GM23338 (cell line): ENCODE measurements around the gene HRH2. TPM values are rescaled to one million over a fixed set of nuclear protein-coding genes. Genes with fewer than 3 reads are reported as not detected.

Experiments
- ATAC-seq: fragments of 200-7000 bp; cut with Tn5 transposase; 3 replicates; pipeline ENCODE4 v1.9.1; 2020
- DNase-seq: peaks from one replicate; pipeline ENCODE4 v3.0.0-alpha.2; 2015; ENCODE audit warnings: low spot score
- H2AFZ ChIP-seq: fragments of 200-600 bp; sonication (generic); 2 replicates; pipeline ENCODE4 v1.8.0; 2016; ENCODE audit warnings: antibody characterized with exemption, mild to moderate bottlenecking, moderate library complexity
- H3F3A ChIP-seq: fragments of 200-600 bp; sonication (generic); replicated peaks from 2 replicates; pipeline ENCODE4 v1.8.0; 2017; ENCODE audit warnings: antibody characterized with exemption, mixed run types, low read depth
- H3K27ac ChIP-seq: fragments of 200-600 bp; sonication (generic); 2 replicates; pipeline ENCODE4 v1.6.1; 2016; ENCODE audit warnings: low read depth
- H3K27me3 ChIP-seq: fragments of 200-600 bp; sonication (generic); 2 replicates; pipeline ENCODE4 v1.8.0; 2016; ENCODE audit warnings: mild to moderate bottlenecking, mixed run types, moderate library complexity; ENCODE audit not compliant: insufficient read depth
- H3K36me3 ChIP-seq: fragments of 200-600 bp; sonication (generic); 2 replicates; pipeline ENCODE4 v1.8.0; 2016; ENCODE audit warnings: mild to moderate bottlenecking; ENCODE audit not compliant: insufficient read depth
- H3K4me1 ChIP-seq: fragments of 200-600 bp; sonication (generic); 2 replicates; pipeline ENCODE4 v1.8.0; 2016; ENCODE audit warnings: mild to moderate bottlenecking, moderate library complexity; ENCODE audit not compliant: insufficient read depth
- H3K4me2 ChIP-seq: fragments of 200-600 bp; sonication (generic); 2 replicates; pipeline ENCODE4 v1.7.1; 2017; ENCODE audit warnings: mixed run types
- H3K4me3 ChIP-seq: fragments of 200-600 bp; sonication (generic); 2 replicates; pipeline ENCODE4 v1.6.1; 2016; ENCODE audit warnings: mixed run types
- H3K79me2 ChIP-seq: fragments of 200-600 bp; sonication (generic); replicated peaks from 2 replicates; pipeline ENCODE4 v1.8.0; 2017; ENCODE audit warnings: mild to moderate bottlenecking; ENCODE audit not compliant: insufficient read depth
- H3K9me2 ChIP-seq: fragments of 200-600 bp; sonication (generic); 2 replicates; pipeline ENCODE4 v1.8.0; 2017; ENCODE audit not compliant: insufficient read depth
- H4K20me1 ChIP-seq: fragments of 200-600 bp; sonication (generic); replicated peaks from 2 replicates; pipeline ENCODE4 v1.8.0; 2017; ENCODE audit warnings: mild to moderate bottlenecking; ENCODE audit not compliant: insufficient read depth
- H3K27ac Mint-ChIP-seq: 2 replicates; pipeline ENCODE4 v1.8.0; 2020; ENCODE audit warnings: inconsistent platforms, mild to moderate bottlenecking, moderate library complexity, mixed read lengths
- H3K27me3 Mint-ChIP-seq: 3 replicates; pipeline ENCODE4 v1.8.0; 2022; ENCODE audit warnings: low read depth, mild to moderate bottlenecking, moderate library complexity, mixed read lengths, inconsistent platforms; ENCODE audit not compliant: insufficient read depth, poor library complexity
- H3K36me3 Mint-ChIP-seq: 3 replicates; pipeline ENCODE4 v1.8.0; 2021; ENCODE audit warnings: low read depth, mild to moderate bottlenecking, inconsistent platforms, moderate library complexity, mixed read lengths
- H3K4me1 Mint-ChIP-seq: 3 replicates; pipeline ENCODE4 v1.8.0; 2020; ENCODE audit warnings: mild to moderate bottlenecking, inconsistent platforms, mixed read lengths
- H3K4me3 Mint-ChIP-seq: 3 replicates; pipeline ENCODE4 v1.8.0; 2021; ENCODE audit warnings: moderate library complexity, mild to moderate bottlenecking, inconsistent platforms, mixed read lengths
- H3K9me3 Mint-ChIP-seq: 3 replicates; pipeline ENCODE4 v1.8.0; 2020; ENCODE audit warnings: moderate library complexity, mild to moderate bottlenecking, inconsistent platforms, mixed read lengths
- CREB1 ChIP-seq: fragments of 250-450 bp; sonication (Bioruptor Pico); IDR thresholded peaks from 2 replicates; pipeline ENCODE4 v1.5.0; 2020; ENCODE audit warnings: low read depth, mild to moderate bottlenecking, moderate library complexity
- CTCF ChIP-seq, 2 experiments: fragments of 200-600 bp in 1 of 2; sonication (generic) in 1 of 2; conservative IDR thresholded peaks; 2 replicates each; pipeline versions ENCODE4 v1.5.1 to v1.6.1; 2016 to 2017; ENCODE audit warnings: antibody characterized with exemption in 2 of 2, low read depth in 2 of 2, mild to moderate bottlenecking in 2 of 2, moderate library complexity in 1 of 2
- ETS1 ChIP-seq: IDR thresholded peaks from 2 replicates; pipeline ENCODE4 v1.6.1; 2016; ENCODE audit warnings: antibody characterized with exemption
- EZH2 ChIP-seq: fragments of 200-600 bp; sonication (generic); IDR thresholded peaks from one replicate; pipeline ENCODE4 v1.8.0; 2017; ENCODE audit warnings: antibody characterized with exemption, mild to moderate bottlenecking, low read depth; ENCODE audit not compliant: unreplicated experiment
- EZH2phosphoT487 ChIP-seq: fragments of 200-600 bp; sonication (generic); IDR thresholded peaks from one replicate; pipeline ENCODE4 v1.8.1; 2018; ENCODE audit warnings: antibody characterized with exemption; ENCODE audit not compliant: unreplicated experiment
- JUNB ChIP-seq: IDR thresholded peaks from one replicate; pipeline ENCODE4 v1.6.1; 2016; ENCODE audit warnings: antibody characterized with exemption; ENCODE audit not compliant: unreplicated experiment
- NANOG ChIP-seq: IDR thresholded peaks from 2 replicates; pipeline ENCODE4 v1.6.1; 2016; ENCODE audit warnings: antibody characterized with exemption, borderline replicate concordance
- REST ChIP-seq: IDR thresholded peaks from one replicate; pipeline ENCODE4 v1.6.1; 2018; ENCODE audit warnings: antibody characterized with exemption; ENCODE audit not compliant: unreplicated experiment
- STAT1 ChIP-seq: IDR thresholded peaks from one replicate; pipeline ENCODE4 v1.6.1; 2016; ENCODE audit warnings: antibody characterized with exemption; ENCODE audit not compliant: unreplicated experiment
- ZNF114 ChIP-seq: fragments of 250-450 bp; sonication (Bioruptor Pico); IDR thresholded peaks from 2 replicates; pipeline ENCODE4 v1.5.0; 2020; ENCODE audit warnings: mild to moderate bottlenecking, moderate library complexity
- ZNF331 ChIP-seq: fragments of 250-450 bp; sonication (Bioruptor Pico); IDR thresholded peaks from 2 replicates; pipeline ENCODE4 v1.5.0; 2020; ENCODE audit warnings: low read depth, mild to moderate bottlenecking, moderate library complexity
- ZNF462 ChIP-seq: fragments of 250-450 bp; sonication (Bioruptor Pico); IDR thresholded peaks from 2 replicates; pipeline ENCODE4 v1.5.0; 2020; ENCODE audit warnings: mild to moderate bottlenecking, moderate library complexity
- polyA plus RNA-seq: library from polyadenylated mRNA; unstranded; fragments of >200 nt; fragmentation: Nextera tagmentation; extraction: Ambion mirVana; gene quantifications from 2 replicates; pipeline ENCODE4 v1.2.1, GENCODE V29; 2016
- total RNA-seq: library from RNA; depleted of rRNA; stranded (reverse); fragments of >200 nt; shearing (Covaris generic); gene quantifications from 2 replicates; pipeline ENCODE4 v1.2.3, GENCODE V29; 2014

Gene HRH2
- total and polyA plus RNA-seq, 2 experiments from 2014 or later = 6.8 to 7.0 TPM

- no peak for TF ChIP-seq EZH2
- TF ChIP-seq STAT1 = no peak
- TF ChIP-seq CREB1 (CRISPR knock-in tag) = no peak
- no peak for TF ChIP-seq NANOG
- TF ChIP-seq REST = no peak
- TF ChIP-seq ETS1 = no peak
- no peak for TF ChIP-seq JUNB
- no peak for TF ChIP-seq ZNF331 (CRISPR knock-in tag)
Observed at GRCh38 chr5:175681968-175682340, 24.1 kb downstream of the HRH2 start (continued).

- Mint-ChIP-seq H3K27me3 (peaks cover 3% of the 10 kb centered on the region), H3K9me3 (no peaks in the 10 kb centered on the region), H3K36me3 (peaks cover 15% of the 10 kb centered on the region), H3K4me3 (no peak overlapping the region), H3K27ac (no peak overlapping the region), H3K4me1 (peaks cover 23% of the 10 kb centered on the region)
- no peaks in the 10 kb centered on the region for H3K9me2 ChIP-seq
- no peaks in the 10 kb centered on the region for H3K36me3 ChIP-seq
- DNase-seq (no peak), ATAC-seq (no peak)
- H3K79me2 ChIP-seq = no peaks in the 10 kb centered on the region
- H3K4me1 ChIP-seq = no peaks in the 10 kb centered on the region
- H3K27me3 ChIP-seq = no peaks in the 10 kb centered on the region
- no peaks in the 10 kb centered on the region; the same call in 1 of the 2 replicates for H4K20me1 ChIP-seq
- H3K27ac ChIP-seq = no peak overlapping the region
- H2AFZ ChIP-seq = no peak overlapping the region
- no peak overlapping the region for H3K4me3 ChIP-seq
- no peak overlapping the region for H3K4me2 ChIP-seq
- H3F3A ChIP-seq = no peaks in the 10 kb centered on the region
- TF ChIP-seq ZNF331 (CRISPR knock-in tag) = no peak
- TF ChIP-seq EZH2phosphoT487 = no peak
- no peak for TF ChIP-seq ETS1
- no peak for TF ChIP-seq ZNF462 (CRISPR knock-in tag)
- no peak for TF ChIP-seq ZNF114
- TF ChIP-seq CTCF (conservative IDR thresholded peaks at IDR 0.05; ENCODE audit: low read depth in 2 of 2) = no peak
- no peak for TF ChIP-seq CREB1 (CRISPR knock-in tag)
Observed at GRCh38 chr5:175682664-175683063, 24.8 kb downstream of the HRH2 start.
